HEK293 (cell line): ENCODE results near the gene C1orf115.

Experiments
- REST ChIP-seq: fragments of 450-650 bp; formaldehyde crosslinking; IDR thresholded peaks from 2 replicates; pipeline ENCODE4 v1.5.1; 2016; ENCODE audit warnings: missing biosample characterization, missing genetic modification characterization
- ZNF777 ChIP-seq: fragments of 450-650 bp; formaldehyde crosslinking; IDR thresholded peaks from 2 replicates; pipeline ENCODE4 v1.5.1; 2017; ENCODE audit warnings: missing biosample characterization, missing genetic modification characterization, borderline replicate concordance

- TF ChIP-seq REST (tag by site-specific recombination) (no peak), ZNF777 (tag by site-specific recombination) (no peak)
Observed at GRCh38 chr1:220687809-220688208, 2.4 kb upstream of the C1orf115 start.
